ENCODE measurements around the gene CX3CL1. TPM values are rescaled to one million over a fixed set of nuclear protein-coding genes. Genes with fewer than 3 reads are reported as not detected.

CX3CL1 gene
- total and polyA plus RNA-seq, 9 of the 15 experiments (the other 6 are each of a cell fraction or from before 2014, with no cell fraction given) = 0.09 TPM; not detected in 8

DNA sequence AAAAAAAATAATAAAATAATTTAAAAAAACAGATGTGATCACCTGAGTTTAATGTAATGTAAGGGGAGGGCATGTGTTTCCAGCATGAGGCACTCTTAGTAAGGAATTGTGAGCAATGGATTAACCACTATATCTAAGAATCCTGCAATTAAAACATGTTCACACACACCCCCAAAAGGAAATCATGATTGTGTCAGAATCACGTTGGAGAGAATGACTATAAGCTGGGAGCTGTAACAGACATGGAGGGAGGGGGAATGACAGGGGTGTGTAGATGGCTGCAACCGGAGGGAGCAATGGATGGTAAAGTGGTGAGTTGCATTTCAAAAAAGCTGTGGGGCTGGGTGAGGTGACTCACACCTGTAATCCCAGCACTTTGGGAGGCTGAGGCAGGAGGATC, 27.3 kb upstream of the CX3CL1 start (continued):
- TF ChIP-seq, protein P1, sequence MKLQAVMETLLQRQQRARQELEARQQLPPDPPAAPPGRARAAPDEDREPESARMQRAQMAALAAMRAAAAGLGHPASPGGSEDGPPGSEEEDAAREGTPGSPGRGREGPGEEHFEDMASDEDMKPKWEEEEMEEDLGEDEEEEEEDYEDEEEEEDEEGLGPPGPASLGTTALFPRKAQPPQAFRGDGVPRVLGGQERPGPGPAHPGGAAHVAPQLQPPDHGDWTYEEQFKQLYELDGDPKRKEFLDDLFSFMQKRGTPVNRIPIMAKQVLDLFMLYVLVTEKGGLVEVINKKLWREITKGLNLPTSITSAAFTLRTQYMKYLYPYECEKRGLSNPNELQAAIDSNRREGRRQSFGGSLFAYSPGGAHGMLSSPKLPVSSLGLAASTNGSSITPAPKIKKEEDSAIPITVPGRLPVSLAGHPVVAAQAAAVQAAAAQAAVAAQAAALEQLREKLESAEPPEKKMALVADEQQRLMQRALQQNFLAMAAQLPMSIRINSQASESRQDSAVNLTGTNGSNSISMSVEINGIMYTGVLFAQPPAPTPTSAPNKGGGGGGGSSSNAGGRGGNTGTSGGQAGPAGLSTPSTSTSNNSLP (IDR thresholded peaks at IDR 0.05; ENCODE audit: borderline replicate concordance, low read depth, low read length) = no peak
- TF ChIP-seq CEBPB (tag; IDR thresholded peaks at IDR 0.05) = no peak

DNA sequence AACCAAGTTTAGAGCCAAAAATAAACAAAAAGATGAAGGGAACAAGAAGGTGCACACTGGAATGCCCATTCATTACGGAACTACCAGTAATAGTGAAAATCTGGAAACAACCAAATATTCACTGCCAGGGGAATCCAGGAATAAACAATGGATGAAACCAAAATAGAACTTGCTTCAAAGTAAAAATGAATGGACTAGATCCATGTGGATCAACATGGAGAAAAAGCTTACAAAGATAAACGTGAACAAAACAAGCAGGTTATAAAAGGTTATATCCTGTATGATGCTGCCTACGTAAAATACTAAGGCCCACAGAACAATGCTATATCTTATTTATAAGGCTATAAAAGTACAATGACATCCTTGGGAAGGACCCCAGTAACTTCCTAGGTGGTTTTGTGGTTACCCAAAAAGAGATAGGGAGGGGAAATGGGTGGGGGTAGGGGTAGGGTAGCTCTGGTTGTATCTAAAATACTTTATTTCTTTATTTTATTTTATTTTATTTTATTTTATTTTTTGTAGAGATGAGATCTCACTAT, 26.6 kb upstream of the CX3CL1 start:
- no peak for TF ChIP-seq ZNF699 (CRISPR knock-in tag; IDR thresholded peaks at IDR 0.05; ENCODE audit: insufficient replicate concordance)
- H3K27ac ChIP-seq (ENCODE audit: extremely low read depth, low read depth, low read length) = no peak overlapping the region
- intact Hi-C loops (cut with micrococcal nuclease) (no loop called here), in situ Hi-C loops (cut with MboI) (no loop called here)
- H3K9me3 ChIP-seq (replicated peaks; ENCODE audit: control insufficient read depth, insufficient read depth, low read depth, low read length) = no peaks in the 10 kb centered on the region
- no peaks in the 10 kb centered on the region for H3K9me1 ChIP-seq (ENCODE audit: control insufficient read depth, insufficient read depth, low read length)
- H3K4me2 ChIP-seq (ENCODE audit: insufficient read depth, low read length) = no peak overlapping the region
- no peaks in the 10 kb centered on the region; a peak in 1 of 5 replicates for H3K4me1 ChIP-seq (replicated peaks in 1 of 2; ENCODE audit: control insufficient read depth in 2 of 2, insufficient read depth in 2 of 2, low read length in 2 of 2)
- DNase-seq (ENCODE audit: extremely low read depth in 1 of 4, low spot score in 3 of 4) (no peak), ATAC-seq (no peak), FAIRE-seq (no peak)
- H3K27me3 ChIP-seq (ENCODE audit: control insufficient read depth in 2 of 2, insufficient read depth in 2 of 2, low read length in 2 of 2) = peaks cover 12 to 30% of the 10 kb centered on the region in 2 experiments
- H2AFZ ChIP-seq (ENCODE audit: low read depth, low read length) = no peak overlapping the region
- no peak overlapping the region for H3K9ac ChIP-seq (ENCODE audit: insufficient read depth in 1 of 2, low read depth in 2 of 2, low read length in 2 of 2)
- CTCF ChIA-PET (ENCODE audit: low intra/inter-chr PET ratio) = no interaction called here
- H3K36me3 ChIP-seq (ENCODE audit: control insufficient read depth, insufficient read depth, low read length) = no peaks in the 10 kb centered on the region
- no peaks in the 10 kb centered on the region for H3K79me2 ChIP-seq (ENCODE audit: control insufficient read depth, insufficient read depth, low read length)
- POLR2A ChIA-PET = interaction anchor here (0.7 kb wide), 1 partner anchor 305 kb away, joined by 6 read pairs; no protein-coding TSS in a partner anchor
- 2% methylated on average over 3 of the region's 3 CpGs for WGBS (ENCODE audit: insufficient coverage, low coverage, missing lambda C conversion rate)
- H4K20me1 ChIP-seq (replicated peaks; ENCODE audit: control insufficient read depth, insufficient read depth, low read length) = no peaks in the 10 kb centered on the region
- no peak overlapping the region for H3K4me3 ChIP-seq
- BruUV-seq (replicated peaks) = no TSS peak

Measured in K562 (cell line).